ENCODE data around the gene FAM222A. TPM values are rescaled to one million over a fixed set of nuclear protein-coding genes. Genes with fewer than 3 reads are reported as not detected.

Gene FAM222A
- total and polyA plus RNA-seq, 2 of the 8 experiments (the other 6 are each of a cell fraction or from before 2014, with no cell fraction given): 0.94 to 1.1 TPM

DNA sequence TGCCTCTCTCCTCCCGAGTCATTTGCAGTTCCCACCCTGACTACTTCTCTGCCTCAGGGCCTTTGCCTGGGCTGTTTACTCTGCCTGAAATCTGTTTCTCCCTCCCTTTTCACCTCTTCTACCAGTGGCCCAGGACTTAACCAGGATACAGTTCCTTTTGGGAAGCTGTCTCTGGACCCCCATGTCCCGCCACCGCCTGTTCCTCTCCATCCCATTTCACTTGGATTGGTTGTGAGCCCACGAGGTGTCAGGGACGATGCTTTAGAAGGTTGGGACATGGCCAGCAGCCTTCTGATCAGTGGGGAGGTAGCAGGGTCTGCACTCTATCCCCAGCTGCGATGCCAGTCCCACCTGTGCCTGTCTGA lies 51.8 kb downstream of the FAM222A start:
- Histone ChIP-seq H2AFZ (ENCODE audit: low read length) (no peak overlapping the region), H2BK12ac (ENCODE audit: low read depth, low read length) (no peak overlapping the region), H3K27me3 (replicated peaks in 1 of 4; ENCODE audit: control insufficient read depth in 3 of 4, extremely low read depth in 1 of 4, insufficient read depth in 3 of 4, low read length in 3 of 4) (no peaks in the 10 kb centered on the region), H3K79me1 (ENCODE audit: low read depth, low read length) (no peaks in the 10 kb centered on the region), H2BK120ac (replicated peaks; ENCODE audit: low read depth, low read length) (no peak overlapping the region), H3K27ac (ENCODE audit: low read depth, low read length) (no peak overlapping the region), H2BK20ac (ENCODE audit: low read length) (no peak overlapping the region), H4K20me1 (replicated peaks in 1 of 2; ENCODE audit: control insufficient read depth in 1 of 2, insufficient read depth in 2 of 2, low read length in 2 of 2) (no peaks in the 10 kb centered on the region), H4K5ac (ENCODE audit: insufficient read length, low read depth, low read length) (no peak overlapping the region), H3K18ac (ENCODE audit: extremely low read depth, low read length) (no peak overlapping the region), H4K8ac (ENCODE audit: extremely low read depth, insufficient read depth, low read length) (no peak overlapping the region; the same call in 1 of the 2 replicates), H3K4me2 (ENCODE audit: insufficient read depth in 1 of 2, low read depth in 2 of 2, low read length in 2 of 2) (no peak overlapping the region), H2BK5ac (ENCODE audit: low read depth, low read length) (no peak overlapping the region), H3K9ac (replicated peaks in 1 of 4; ENCODE audit: extremely low read depth in 1 of 4, low read depth in 3 of 4, low read length in 3 of 4) (no peak overlapping the region), H2AK5ac (ENCODE audit: low read depth, low read length) (no peak overlapping the region), H3K56ac (replicated peaks; ENCODE audit: insufficient read length, low read depth, low read length) (no peak overlapping the region), H4K91ac (replicated peaks; ENCODE audit: insufficient read length, low read length) (no peak overlapping the region), H3K36me3 (ENCODE audit: control insufficient read depth in 2 of 4, insufficient read depth in 4 of 4, low read length in 3 of 4) (no peaks in the 10 kb centered on the region), H3K4ac (replicated peaks; ENCODE audit: insufficient read length, low read depth, low read length) (no peak overlapping the region), H3K9me3 (ENCODE audit: insufficient read depth in 2 of 2, low read depth in 1 of 2, low read length in 1 of 2) (no peaks in the 10 kb centered on the region), H3K23me2 (ENCODE audit: low read depth, low read length) (no peaks in the 10 kb centered on the region), H3K14ac (ENCODE audit: insufficient read length) (no peak overlapping the region), H2BK15ac (ENCODE audit: low read length) (no peak overlapping the region), H3K23ac (ENCODE audit: insufficient read length) (no peak overlapping the region), H3K4me1 (replicated peaks in 1 of 4; ENCODE audit: control insufficient read depth in 3 of 4, insufficient read depth in 4 of 4, low read length in 3 of 4) (peaks cover 0 to 5% (median 0%) of the 10 kb centered on the region in 4 experiments; a peak in 3 of 7 replicates), H3K4me3 (ENCODE audit: extremely low read depth in 1 of 4, insufficient read depth in 2 of 4, low read depth in 3 of 4, low read length in 4 of 4) (no peak overlapping the region), H3K79me2 (ENCODE audit: control insufficient read depth in 1 of 2, insufficient read depth in 2 of 2, low read length in 2 of 2) (no peaks in the 10 kb centered on the region)
- no peak for DNase-seq (ENCODE audit: low read depth in 1 of 2, low spot score in 2 of 2)
- POLR2A ChIA-PET (ENCODE audit: partially characterized antibody): no interaction called here
- CTCF ChIA-PET (ENCODE audit: partially characterized antibody): interaction anchor here (0.6 to 10.0 kb wide), 11 partner anchors 9 to 333 kb away, joined by 3 to 120 read pairs (median 7); no protein-coding TSS in a partner anchor
- 96% methylated on average over 6 of the region's 6 CpGs; no CpG with 5 or more reads in 1 of the 2 experiments for WGBS, 2 experiments (ENCODE audit: extremely low coverage in 1 of 2, insufficient coverage in 1 of 2, insufficient read length in 1 of 2, insufficient replicate concordance in 2 of 2, low coverage in 1 of 2, low lambda C conversion rate in 2 of 2, missing lambda C conversion rate in 1 of 2)
- no peak for FAIRE-seq
- no peak for TF ChIP-seq SP4 (IDR thresholded peaks at IDR 0.05; ENCODE audit: low read length)
- TF ChIP-seq CREB1 (IDR thresholded peaks at IDR 0.05): no peak
- TF ChIP-seq, protein P1, sequence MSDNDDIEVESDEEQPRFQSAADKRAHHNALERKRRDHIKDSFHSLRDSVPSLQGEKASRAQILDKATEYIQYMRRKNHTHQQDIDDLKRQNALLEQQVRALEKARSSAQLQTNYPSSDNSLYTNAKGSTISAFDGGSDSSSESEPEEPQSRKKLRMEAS (IDR thresholded peaks at IDR 0.05): no peak
- no peak for TF ChIP-seq RXRA (IDR thresholded peaks at IDR 0.05; ENCODE audit: insufficient read depth, low read depth, low read length)
- TF ChIP-seq, protein P2, sequence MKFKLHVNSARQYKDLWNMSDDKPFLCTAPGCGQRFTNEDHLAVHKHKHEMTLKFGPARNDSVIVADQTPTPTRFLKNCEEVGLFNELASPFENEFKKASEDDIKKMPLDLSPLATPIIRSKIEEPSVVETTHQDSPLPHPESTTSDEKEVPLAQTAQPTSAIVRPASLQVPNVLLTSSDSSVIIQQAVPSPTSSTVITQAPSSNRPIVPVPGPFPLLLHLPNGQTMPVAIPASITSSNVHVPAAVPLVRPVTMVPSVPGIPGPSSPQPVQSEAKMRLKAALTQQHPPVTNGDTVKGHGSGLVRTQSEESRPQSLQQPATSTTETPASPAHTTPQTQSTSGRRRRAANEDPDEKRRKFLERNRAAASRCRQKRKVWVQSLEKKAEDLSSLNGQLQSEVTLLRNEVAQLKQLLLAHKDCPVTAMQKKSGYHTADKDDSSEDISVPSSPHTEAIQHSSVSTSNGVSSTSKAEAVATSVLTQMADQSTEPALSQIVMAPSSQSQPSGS (IDR thresholded peaks at IDR 0.05; ENCODE audit: low read length): no peak
- TF ChIP-seq PHF8 (conservative IDR thresholded peaks at IDR 0.05; ENCODE audit: low read depth, low read length): no peak
